IPS DF 4.7 (cell line): ENCODE data around the gene SFXN5.
"Not testable (repeated sequence)": the region's sequence is repeated elsewhere in the genome, so short reads cannot be mapped to it uniquely, and the experiment has no call there.

Experiments
- DNase-seq: peaks from one replicate; pipeline ENCODE4 v3.0.0-alpha.2; 2013; ENCODE audit warnings: low spot score; ENCODE audit errors: extremely low read depth

Gene SFXN5

DNA sequence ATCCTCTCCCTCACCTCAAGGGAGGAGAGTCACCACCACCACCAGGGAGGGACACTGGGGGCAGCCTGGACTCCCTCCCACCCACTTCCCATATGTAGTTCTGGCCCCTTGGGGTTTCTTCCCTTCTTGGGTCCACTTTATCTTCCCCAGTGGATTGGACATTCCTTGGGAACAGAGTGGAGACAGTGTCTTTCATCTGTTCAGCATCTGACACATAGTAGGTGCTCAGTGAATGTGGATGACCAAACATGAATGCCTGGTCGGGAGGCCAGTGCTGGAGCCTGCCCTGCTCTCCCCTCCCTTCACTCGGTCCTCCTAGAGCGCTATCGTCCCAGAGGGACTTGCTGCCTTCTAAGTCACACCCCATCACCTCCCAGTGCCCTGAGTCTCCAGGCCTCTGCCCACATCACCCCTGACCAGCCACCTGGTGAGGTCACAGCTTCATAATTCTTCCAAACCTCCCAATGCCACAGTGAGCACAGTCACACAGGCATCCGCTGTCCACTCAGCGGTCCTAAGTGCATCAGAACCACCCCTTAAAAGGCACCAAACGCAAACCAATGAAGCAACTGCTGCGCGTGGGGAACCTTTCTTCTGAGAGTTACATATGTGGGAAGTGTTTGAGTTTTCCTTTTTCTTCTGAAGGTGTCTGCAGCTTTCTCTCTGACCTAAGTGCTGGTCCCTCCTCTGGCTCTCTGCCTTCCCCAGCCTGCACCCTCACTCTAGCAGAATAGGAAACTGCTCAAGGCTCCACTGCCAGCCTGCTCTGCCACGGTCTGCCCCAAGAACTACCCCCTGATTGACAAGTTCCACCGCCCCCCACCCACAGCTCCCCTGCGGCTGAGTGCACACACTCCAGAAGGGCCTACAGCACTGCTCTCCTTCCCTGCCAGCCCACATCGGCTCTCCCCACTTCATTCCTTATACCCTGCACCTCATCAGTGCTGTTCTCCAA lies 7.2 kb upstream of the SFXN5 start:
- no peak for DNase-seq

GRCh38 chr2:73077424-73077795 lies 5.9 kb upstream of the SFXN5 start:
- DNase-seq = no peak

- no peak for DNase-seq
These were observed 5.3 kb upstream of the SFXN5 start for GRCh38 chr2:73076701-73077423.

- no peak for DNase-seq
These were observed 4.2 kb upstream of the SFXN5 start for GRCh38 chr2:73075477-73076373.

DNA sequence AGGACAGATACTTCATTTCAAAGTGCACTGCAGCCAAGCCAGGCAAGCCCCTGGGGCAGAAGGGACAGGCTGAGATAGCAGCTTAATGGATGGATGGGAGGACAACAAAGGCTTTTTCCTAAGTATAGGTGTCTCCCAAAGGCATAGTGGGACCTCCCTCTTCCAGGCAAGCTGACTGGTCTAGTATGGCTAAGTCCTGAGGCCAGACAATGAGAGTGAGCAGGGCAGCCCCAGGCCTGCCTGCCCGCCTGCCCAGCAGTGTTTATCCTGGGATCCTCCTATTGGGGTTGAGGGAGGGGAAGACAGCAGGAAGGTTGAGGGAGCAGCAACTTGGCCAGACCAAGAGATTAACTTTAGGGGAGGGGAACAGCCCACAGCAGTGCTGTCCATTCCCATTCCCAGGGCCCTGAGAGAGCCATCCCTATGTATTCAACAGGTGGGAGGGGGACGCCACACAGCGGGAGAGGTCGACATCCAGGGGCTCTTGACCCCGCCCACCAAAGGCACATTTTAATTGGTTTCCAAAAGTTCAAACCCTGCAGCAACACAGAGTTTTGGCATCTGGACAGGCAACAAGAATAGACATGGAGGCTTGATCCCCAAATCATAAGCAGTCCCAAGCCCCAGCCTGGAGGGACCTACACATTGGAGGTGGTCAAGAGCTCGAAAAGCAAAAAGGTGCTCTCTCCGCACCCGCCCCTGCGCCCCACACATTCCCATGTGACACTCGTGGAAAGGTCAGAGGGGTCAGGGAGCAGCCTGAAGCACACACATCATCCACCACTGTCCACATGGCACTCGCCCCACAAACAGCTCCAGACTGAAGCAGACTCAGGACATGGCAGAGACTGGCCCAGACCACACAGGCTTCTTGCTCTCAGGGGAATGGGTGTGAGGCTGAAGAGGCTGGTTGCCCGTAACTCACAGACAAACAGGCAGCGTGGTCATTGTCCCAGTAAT lies 2.9 kb upstream of the SFXN5 start:
- no peak for DNase-seq

DNA sequence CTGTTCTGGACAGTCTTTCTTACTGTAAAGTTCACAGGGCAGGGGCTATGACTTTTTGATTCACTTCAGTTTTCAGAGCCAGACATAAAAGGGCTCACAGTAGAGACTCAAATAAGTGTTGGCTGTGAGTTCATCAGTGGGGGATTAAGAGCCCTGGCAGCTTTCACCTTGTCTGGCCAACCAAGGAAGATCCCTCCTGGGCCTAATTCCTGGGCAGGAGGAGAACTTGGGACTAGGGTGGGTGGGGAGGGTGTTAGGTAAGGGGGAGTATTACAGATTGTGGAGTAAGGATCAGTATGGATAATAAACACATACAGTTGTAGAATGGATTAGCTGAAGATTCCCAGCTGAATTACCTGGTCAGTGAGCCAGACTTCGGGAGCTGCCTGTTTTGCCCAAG lies 904 bp upstream of the SFXN5 start:
- no peak for DNase-seq

GRCh38 chr2:73072129-73072395 lies 550 bp upstream of the SFXN5 start:
- DNase-seq = no peak

- no peak for DNase-seq
These were observed 711 bp downstream of the SFXN5 start for GRCh38 chr2:73070643-73071359.

- DNase-seq = no peak
These were observed 1.5 kb downstream of the SFXN5 start for GRCh38 chr2:73069855-73070642.

- no peak for DNase-seq
These were observed 2.3 kb downstream of the SFXN5 start for GRCh38 chr2:73069041-73069854.

DNA sequence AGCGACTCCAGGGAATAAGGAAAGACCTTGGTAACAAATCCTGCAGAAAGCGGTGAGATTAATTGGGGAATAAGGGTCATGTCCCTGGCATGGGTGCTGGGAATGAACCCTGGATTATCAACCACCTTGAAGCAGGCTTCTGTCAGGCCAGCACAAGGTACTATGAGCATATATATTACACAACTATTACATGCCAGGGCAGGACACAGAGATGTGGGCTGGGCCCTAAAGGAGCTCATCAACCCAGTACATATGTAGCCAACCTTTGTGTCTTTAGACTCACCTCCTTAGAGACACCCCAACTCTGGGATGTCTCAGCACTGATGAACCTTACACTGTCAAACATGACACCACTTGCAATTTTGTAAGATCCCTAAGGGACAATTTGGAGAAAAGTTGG lies 3.4 kb downstream of the SFXN5 start:
- no peak for DNase-seq

DNA sequence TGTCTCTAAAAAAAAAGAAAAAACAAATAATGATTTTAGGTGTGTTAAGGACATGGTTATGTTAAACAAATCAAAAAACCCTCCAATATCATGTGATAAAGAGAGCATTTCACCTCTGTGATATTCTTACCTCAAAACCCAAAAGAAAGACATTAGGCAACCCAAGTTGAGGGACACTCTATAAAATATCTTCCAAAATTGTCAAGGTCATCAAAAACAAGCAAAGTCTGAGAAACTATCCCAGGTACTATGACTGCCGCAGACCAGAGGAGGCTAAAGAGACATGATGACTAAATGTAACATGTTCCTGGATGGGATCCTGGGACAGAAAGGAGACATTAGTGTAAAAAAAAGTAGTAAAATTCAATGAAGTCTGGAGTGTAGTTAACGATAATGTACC lies 4.5 kb downstream of the SFXN5 start:
- no peak for DNase-seq

DNA sequence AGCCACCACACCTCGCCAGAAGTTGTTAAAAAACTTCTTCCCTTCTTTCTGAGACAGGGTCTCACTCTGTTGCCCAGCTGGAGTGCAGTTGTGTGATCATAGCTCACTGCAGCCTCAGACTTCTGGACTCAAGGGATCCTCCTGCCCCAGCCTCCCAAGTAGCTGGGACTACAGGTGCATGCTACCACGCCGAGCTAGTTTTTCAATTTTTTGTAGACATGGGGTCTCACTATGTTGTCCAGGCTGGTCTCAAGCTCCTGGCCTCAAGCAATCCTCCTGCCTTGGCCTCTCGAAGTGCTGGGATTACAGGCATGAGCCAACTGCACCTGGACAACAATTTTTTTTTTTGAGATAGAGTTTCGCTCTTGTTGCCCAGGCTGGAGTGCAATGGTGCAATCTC lies 6.4 kb downstream of the SFXN5 start:
- not testable (repeated sequence) for DNase-seq

DNA sequence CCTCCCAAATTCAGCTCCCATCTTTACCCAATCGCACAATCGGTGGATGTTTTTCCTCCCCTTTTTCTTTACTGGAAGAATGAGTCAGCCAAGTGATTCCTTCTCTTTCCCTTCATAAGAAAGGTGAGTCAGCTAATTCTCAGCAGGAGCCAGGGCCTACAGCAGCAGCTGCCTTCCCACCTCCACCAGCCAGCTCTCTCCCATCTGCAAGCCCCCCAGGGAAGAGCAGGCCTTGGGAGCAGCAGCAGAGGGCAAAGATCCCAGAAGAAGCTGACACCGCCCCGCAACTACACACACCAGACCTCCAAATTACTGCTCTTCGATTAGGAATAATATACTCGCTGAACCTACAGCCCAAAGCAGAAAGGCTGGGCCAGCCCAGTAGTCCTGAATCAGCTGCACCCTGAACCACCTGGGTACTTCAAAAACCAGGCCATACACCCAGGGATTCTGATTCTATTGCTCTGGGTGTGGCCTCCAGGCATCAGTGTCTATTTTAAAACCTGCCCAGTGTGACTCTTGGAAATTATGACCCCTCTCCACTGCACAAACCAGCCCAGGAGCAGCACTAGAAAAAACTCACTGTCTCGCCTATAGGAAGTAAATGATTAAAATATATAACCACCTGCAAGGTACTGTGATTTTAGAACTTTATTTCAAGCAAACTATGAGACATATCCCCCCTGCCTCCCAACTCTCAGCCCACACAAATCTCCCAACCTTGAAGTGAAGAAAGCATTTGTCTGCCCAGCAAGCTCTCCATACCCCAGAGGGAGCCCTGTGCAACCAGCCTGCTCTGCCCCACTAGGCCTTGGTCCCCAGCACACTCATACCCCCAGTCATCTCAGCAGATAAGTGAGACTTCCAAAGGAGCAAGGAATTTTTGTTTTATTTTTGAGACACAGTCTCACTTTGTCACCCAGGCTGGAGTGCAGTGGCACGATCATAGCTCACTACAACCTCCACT lies 7.3 kb downstream of the SFXN5 start:
- DNase-seq = no peak

DNA sequence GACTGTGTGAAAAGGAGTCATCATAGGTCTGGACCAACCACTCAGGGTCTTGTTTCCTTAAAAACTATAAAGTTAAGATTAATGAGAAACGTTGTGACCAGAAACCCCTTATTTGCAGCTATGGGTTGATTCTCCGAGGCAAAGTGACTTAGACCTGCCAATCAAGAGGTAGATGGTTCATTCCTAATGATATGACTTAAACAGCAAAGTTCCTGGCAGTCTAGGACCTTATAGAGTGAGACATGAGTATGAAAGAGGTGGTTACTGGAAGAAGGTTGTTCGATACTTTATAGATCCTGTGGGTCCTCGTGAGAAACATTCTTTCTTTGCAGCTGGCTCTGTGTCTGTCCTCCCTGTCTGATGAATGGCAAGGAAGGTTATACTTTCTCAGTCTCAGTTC lies 8.0 kb downstream of the SFXN5 start:
- no peak for DNase-seq

DNA sequence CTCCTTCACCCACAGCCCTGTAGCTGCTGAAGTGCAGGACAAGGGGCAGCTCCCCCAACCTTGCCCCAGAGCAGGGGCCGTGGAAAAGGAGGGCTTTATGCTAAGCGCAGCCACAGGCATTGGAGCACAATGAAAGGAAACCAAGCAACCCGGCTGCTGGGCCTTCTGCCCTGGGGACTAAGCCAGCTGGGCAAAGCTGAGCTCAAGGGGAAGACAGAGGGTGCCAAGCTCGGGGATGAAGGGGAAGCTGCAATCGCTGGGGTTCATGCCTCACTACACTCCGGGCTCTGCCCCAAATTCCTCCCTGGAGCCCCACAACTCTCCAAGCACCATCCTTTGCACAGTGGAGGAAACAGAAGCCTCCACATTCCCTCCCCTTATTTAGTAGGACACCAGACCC lies 12.4 kb downstream of the SFXN5 start:
- no peak for DNase-seq

- no peak for DNase-seq
These were observed 16.5 kb downstream of the SFXN5 start for GRCh38 chr2:73054980-73055379.
